Umbilical cord (tissue), 2 donors: ENCODE results near the gene PRDM11. TPM values are rescaled to one million over a fixed set of nuclear protein-coding genes. Genes with fewer than 3 reads are reported as not detected.
"Not testable (repeated sequence)": the region's sequence is repeated elsewhere in the genome, so short reads cannot be mapped to it uniquely, and the experiment has no call there.

Experiments used
- DNase-seq: peaks from one replicate; pipeline ENCODE4 v3.0.0-alpha.2; 2015; ENCODE audit warnings: low spot score
- total RNA-seq: library from RNA; depleted of rRNA; stranded (reverse); fragments of >200 nt; gene quantifications from one replicate; pipeline ENCODE4 v1.2.3, GENCODE V29; 2014; ENCODE audit warnings: low replicate concordance; ENCODE audit not compliant: insufficient read depth

The PRDM11 gene
- total RNA-seq = 14.2 TPM

GRCh38 chr11:45146072-45147016 is at the start of gene PRDM11:
Gene PRDM11, plus strand, starts transcription at chr11:45146639. Its CDS starts 35,128 bp downstream, at chr11:45181767.
- peak; percentile 67 for DNase-seq

- peak; percentile 74 for DNase-seq
Observed at GRCh38 chr11:45097721-45098493, 48.5 kb upstream of the PRDM11 start.

GRCh38 chr11:45098929-45099328 is 47.5 kb upstream of the PRDM11 start:
- DNase-seq = no peak

- DNase-seq = no peak
Observed at GRCh38 chr11:45100339-45100738, 46.1 kb upstream of the PRDM11 start.

- DNase-seq = no peak
Observed at GRCh38 chr11:45102361-45102809, 44.1 kb upstream of the PRDM11 start.

- peak; percentile 62 for DNase-seq
Observed at GRCh38 chr11:45102810-45103621, 43.4 kb upstream of the PRDM11 start.

- DNase-seq = no peak
Observed at GRCh38 chr11:45104006-45104789, 42.2 kb upstream of the PRDM11 start.

- DNase-seq = no peak
Observed at GRCh38 chr11:45104790-45105084, 41.7 kb upstream of the PRDM11 start.

- DNase-seq = peak; percentile 81
Observed at GRCh38 chr11:45105233-45105983, 41.0 kb upstream of the PRDM11 start.

GRCh38 chr11:45105984-45106375 is 40.5 kb upstream of the PRDM11 start:
- no peak for DNase-seq

GRCh38 chr11:45106440-45106839 is 40.0 kb upstream of the PRDM11 start:
- DNase-seq = no peak

- DNase-seq = no peak
Observed at GRCh38 chr11:45107029-45107428, 39.4 kb upstream of the PRDM11 start.

- DNase-seq = no peak
Observed at GRCh38 chr11:45108070-45109064, 38.1 kb upstream of the PRDM11 start.

- DNase-seq = no peak
Observed at GRCh38 chr11:45109400-45109799, 37.0 kb upstream of the PRDM11 start.

GRCh38 chr11:45110562-45110961 is 35.9 kb upstream of the PRDM11 start:
- DNase-seq = peak; percentile 84

GRCh38 chr11:45113807-45114206 is 32.6 kb upstream of the PRDM11 start:
- no peak for DNase-seq

- not testable (repeated sequence) for DNase-seq
Observed at GRCh38 chr11:45127836-45128235, 18.6 kb upstream of the PRDM11 start.

- no peak for DNase-seq
Observed at GRCh38 chr11:45133878-45134277, 12.6 kb upstream of the PRDM11 start.

GRCh38 chr11:45141171-45141570 is 5.3 kb upstream of the PRDM11 start:
- no peak for DNase-seq
